ENCODE results near the gene GPI.
A peak's percentile ranks its signal among the peaks of the same experiment; 100 is the strongest.

The GPI gene

DNA sequence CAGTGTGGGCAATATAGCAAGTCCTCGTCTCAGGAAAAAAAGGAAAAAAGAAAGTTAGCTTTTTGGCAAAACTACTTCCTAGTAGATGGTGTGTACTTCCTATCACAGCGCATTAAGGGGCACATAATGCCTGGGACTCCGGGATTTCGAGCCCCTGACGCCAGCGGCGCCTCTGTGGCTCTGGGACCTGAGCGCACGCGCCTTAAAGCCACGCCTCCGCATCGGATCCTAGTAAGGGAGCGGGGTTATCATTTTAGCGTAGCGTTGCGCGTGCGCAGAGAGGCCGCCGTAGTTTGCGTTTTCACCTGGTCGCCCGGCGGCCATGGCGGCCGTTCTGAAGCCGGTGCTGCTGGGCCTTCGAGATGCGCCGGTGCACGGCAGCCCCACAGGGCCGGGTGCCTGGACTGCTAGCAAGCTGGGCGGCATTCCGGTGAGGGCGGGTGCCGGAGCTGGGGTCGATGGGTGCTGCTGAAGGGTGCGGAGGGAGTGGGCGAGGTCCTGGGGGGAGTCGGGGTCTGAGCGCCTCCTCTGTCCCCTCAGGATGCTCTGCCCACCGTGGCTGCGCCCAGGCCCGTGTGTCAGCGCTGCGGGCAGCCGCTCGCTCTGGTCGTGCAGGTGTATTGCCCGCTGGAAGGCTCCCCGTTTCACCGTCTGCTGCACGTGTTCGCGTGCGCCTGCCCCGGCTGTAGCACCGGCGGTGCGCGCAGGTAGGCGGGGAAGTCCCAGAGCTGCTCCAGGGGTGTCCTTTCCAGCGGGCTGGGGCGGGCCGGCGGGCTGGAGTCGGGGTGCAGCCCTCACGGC lies 39.3 kb downstream of the GPI start, which contains the start of gene PDCD2L:
Gene PDCD2L (plus strand): TSS at position 291 of the 801 bp plus-strand sequence. CDS start 32 bp downstream, at position 323.
- peak; percentile 91 for DNase-seq (ENCODE audit: low read depth)

DNA sequence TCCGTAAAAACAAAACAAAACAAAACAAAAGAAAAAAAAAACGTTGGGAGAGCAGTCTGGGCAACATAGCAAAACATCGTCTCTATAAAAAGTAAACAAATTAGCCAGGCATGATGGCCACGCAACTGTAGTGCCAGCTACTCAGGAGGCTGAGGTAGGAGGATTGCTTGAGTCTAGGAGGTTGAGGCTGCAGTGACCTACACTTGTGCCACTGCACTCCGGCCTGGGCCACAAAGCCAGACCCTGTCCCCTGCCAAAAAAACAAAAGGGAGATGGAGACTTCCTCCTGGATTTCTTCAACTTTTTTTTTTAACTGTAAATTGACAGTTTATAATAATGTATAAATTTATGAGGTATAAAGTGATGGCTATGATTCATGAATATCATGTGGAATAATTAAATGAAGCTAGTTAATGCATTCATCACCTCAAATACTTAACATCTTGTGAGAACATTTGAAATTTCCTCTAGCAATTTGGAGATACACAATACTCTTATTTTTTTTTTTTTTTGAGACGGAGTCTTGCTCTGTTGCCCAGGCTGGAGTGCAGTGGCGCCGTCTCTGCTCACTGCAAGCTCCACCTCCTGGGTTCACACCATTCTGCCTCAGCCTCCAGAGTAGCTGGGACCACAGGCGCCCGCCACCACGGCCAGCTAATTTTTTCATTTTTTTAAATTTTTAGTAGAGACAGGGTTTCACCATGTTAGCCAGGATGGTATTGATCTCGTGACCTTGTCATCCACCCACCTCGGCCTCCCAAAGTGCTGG lies 41.1 kb downstream of the GPI start:
- no peak for DNase-seq (ENCODE audit: low read depth)

DNA sequence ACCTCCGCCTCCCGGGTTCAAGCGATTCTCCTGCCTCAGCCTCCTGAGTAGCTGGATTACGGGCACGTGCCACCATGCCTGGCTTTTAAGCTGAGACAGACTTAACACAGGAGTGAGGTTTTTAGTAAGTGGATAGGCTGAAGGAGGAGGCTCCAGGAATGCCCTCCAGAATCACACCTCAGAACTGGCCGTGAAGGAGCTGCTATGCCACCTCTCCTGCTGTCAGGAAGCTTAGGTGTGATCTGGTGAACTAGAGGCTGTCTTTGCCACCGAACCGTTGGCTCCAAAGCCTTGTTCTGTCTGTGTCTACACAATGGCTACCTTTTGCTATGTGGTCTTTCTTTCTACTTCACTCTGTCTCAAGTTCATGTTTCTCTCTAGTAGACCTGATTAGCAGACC lies 43.4 kb downstream of the GPI start:
- DNase-seq (ENCODE audit: low read depth) = no peak

DNA sequence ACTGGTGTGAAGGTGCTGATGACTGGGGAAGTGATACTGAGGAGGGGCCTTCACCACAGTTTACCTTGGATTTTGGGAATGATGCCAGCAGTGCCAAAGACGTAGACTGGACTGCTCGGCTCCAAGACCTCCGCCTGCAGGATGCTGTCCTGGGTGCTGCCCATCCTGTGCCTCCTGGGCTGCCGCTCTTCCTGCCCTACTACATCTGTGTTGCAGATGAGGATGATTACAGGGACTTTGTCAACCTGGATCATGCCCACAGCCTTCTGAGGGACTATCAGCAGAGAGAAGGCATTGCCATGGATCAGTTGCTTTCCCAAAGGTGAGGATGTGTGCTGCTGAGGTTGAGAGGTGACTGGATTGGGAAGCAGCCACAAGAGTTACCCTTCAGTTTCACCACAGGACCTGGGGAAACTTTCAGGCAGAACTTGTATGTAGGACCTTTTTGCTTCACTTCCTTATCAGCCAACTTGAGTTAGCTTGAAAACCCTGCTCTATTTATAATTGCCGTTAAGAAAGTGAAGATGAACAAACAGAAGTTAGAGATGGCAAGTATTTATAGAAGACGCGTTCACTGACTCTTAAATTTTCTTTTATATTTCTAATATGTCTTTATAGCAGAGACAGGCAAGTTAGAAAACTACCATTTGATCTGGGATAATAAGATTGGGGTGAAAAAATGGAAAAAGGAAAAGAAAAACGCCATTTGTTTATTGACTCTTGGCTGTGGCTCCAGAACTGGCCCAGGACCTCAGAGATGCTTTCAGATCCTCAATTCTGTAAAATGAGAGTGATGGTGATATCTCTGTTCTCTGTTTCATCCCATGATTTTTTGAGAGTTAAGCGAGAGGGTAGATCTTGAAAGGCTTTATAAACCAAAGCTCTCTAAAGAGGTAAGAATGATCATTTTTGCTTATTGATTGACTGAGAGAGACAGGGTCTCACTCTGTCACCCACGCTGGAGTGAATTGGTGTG lies 44.5 kb downstream of the GPI start:
- no peak for DNase-seq (ENCODE audit: low read depth)

DNA sequence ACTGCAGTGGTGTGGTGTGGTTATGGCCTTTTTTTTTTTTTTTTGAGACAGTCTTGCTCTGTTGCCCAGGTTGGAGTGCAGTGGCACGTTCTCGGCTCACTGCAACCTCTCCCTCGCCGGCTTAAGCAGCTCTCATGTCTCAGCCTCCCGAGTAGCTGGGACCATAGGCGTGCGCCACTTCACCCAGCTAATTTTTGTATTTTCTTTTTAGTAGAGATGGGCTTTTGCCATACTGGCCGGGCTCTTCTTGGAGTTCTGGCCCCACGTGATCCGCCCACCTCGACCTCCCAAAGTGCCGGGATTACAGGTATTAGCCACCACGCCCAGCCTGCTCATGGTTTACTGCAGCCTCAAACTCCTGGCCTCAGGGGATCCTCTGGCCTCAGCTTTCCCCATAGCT lies 46.2 kb downstream of the GPI start:
- no peak for DNase-seq (ENCODE audit: low read depth)

DNA sequence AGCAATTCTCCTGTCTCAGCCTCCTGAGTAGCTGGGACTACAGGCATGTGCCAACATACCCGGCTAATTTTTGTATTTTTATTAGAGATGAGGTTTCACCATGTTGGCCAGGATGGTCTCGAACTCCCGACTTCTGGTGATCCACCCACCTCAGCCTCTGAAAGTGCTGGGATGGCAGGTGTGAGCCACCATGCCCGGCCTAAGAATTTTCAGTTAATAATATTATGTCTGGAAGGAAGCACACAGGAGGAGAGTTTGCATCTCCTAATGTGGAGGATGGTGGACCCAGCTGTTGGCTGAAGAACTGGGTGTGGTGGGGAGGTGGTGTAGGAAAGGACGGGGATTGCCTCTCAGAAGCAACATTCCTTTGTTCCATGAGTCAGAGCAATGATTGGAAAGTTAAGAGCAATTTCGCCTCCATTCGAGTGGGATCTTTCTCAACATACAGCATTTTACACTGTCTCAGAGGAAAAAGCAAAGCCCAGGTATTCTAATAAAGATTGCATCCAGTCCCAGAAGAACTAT lies 51.1 kb downstream of the GPI start:
- DNase-seq (ENCODE audit: low read depth) = no peak

DNA sequence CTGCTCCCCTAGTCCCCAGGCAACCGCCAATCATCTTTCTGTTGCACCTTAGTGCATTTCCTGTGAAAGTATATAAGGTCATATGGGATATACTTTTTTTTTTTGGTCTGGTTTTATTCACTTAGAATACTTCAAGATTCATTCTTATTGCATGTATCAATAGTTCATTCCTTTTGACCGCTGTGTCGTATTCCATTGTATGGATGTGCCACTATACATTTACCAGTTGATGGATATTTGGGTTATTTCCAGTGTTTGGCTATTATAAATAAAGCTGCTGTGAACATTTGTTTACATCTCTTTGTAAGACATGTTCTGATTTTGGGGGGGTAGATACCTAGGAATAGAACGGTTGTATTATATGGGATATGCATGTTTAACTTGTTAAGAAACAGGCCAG lies 53.3 kb downstream of the GPI start:
- no peak for DNase-seq (ENCODE audit: low read depth)

DNA sequence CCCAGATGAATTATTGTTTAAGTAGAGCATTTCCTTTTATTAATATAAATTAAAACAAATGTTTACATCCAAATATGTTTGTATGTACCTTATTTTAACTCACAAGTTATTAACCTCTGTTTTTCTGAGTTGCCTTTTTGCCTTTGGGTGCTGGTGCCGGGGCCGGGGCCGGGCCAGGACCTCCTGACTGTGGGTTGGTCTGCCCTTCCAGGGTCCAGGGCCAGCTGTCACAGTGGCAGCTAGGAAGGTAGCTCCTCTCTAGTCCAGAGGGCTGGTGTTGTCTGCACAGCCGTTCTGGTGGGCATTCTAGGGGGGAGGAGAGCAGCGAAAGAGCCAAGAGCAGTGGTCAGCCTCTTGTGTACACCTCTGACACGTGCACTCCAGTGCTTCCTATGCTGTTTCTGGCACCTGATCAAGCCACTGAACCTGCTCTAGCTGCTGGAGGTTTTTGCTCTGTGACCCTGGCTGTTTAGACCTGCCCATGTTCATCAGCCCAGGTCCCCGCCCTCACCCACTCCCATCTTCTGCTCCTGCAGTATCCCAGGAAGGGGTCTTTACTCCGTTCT lies 61.2 kb downstream of the GPI start:
- no peak for DNase-seq (ENCODE audit: low read depth)

DNA sequence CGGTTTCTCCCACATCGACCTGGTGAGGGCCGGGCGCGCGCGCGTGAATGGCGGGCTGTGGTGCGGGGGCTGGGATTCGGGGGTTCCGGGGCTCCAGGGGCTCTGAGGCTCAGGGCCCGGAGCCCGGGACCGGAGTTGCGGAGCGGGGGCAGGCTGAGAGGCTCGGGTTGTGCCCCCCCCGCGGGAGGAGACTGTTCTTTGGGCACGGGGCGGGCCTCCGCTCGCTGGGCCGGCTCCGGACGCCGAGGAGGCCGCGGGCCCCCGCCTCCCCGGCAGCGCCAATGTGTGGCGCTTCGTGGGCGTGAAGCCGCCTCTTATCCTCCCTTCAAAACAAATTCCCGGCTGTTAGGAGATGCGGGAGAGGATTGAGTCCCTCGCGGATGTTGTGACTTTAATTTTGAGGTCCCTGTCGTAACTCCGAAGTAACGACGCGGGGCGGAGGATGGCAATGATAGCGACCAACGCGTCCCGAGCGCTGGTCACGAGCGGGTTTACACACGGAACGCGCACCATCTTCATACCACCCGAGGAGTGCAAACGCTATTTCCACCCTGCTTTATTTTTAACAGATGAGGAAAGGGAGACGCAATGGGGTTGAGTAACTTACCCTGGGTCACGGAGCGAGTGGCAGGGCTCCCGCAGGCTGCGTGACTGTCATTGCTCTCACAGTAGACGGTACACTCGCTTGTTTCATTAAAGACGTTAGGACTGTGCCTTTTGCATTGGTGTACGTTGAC lies 63.7 kb downstream of the GPI start:
- DNase-seq (ENCODE audit: low read depth) = peak; percentile 3

DNA sequence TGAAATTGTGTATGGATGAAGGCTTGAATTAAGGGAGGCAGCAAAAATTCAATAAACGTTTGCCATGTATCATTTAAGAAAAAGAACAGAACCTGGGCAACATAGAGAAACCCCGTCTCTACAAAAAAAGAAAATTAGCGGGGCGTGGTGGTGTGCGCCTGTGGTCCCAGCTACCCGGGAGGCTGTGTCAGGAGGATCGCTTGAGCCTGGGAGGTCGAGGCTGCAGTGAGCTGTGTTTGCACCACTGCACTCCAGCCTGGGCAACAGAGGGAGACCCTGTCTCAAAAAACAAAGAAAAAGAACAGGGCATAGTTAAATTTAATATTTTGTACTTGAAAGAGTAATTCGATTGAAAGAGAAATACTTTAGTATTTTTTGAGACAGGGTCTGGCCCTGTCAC lies 64.6 kb downstream of the GPI start:
- DNase-seq (ENCODE audit: low read depth) = no peak

DNA sequence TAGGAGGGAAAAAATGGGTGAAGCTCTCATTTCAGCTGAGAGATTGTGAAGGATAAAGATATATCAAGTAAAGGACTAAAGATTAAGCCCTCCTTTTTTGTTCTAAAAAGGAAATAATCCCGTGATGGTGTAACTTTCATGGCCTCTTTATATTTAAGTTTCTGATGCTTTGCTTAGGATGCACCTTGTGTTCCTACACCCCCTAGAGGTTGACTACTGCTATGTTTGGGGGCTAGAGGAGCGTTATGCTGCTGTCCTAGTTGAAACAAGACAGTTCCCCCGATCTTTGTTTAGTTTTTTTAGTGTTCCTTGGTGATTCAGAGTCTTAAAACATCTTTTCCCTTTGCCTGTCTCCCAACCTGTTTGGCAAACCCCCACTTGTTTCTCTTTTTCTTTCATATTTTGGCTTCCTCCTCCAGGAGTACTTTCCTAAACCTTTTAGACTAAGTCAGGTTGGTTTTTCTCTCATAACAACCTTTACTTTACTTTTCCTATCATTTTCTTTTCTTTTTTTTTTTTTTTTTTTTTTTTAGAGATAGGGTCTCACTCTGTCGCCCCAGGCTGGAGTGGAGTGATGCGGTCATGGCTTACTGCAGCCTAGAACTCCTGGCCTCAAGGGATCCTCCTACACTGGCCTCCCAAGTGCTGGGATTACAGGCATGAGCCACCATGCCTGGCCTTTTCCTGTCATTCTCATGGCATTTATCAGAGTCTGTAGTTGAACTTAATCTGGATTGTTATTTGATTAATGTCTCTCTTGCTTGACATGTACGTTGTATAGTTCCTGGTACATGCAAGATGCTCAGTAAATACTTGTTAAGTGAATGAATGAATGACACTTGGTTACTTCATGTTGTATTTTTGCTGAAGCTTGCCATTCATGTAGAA lies 66.0 kb downstream of the GPI start:
- peak; percentile 23 for DNase-seq (ENCODE audit: low read depth)

DNA sequence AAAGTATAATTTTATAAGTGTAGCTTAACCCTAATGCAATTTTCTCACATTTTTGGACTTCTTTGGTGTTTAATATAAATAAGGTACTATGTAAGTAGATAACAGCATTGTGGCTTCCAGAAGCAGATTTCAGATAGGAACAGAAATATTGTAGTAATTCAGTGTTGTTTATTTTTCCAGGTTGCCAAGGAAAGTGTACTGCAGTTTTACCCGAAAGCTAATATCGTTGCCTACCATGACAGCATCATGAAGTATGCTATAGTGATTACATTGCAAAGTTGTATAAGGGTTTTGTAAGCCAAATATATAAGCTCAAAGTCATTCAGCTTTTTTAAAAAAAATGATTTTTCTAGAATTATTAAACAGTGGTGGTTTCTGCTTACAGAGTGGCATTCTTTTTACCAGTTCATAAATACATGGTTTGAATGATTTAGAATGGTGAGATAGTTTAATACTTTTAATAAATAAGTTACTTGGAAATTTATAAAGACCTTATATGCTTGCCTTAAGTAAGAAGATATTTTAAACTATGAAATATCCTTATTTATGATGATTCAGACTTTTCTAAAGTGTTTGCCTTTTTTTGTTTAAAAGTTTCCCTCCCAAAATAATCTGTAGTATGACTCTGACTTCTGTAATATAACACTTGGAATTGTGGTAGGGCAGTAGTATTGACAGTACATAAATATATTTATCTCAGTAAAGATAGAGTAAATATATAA lies 66.8 kb downstream of the GPI start:
- no peak for DNase-seq (ENCODE audit: low read depth)

DNA sequence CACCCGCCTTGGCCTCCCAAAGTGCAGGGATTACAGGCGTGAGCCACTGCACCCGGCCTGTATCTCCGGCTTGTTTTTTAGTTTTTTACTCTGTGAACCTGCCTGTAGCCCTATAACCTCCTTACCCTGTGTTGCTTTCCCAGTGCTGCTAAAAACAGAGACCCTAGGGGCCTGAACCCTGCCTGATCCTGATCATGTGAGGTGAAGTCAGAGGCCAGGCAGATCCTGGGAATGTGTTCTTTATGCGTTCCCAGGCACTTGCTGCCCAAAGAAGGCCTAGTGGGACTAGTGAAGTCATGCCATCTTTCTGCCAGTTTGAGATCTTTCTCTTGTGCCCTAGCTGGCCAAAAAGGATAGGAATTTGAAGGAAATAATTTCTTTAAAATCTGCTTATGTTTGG lies 67.8 kb downstream of the GPI start:
- DNase-seq (ENCODE audit: low read depth) = no peak

DNA sequence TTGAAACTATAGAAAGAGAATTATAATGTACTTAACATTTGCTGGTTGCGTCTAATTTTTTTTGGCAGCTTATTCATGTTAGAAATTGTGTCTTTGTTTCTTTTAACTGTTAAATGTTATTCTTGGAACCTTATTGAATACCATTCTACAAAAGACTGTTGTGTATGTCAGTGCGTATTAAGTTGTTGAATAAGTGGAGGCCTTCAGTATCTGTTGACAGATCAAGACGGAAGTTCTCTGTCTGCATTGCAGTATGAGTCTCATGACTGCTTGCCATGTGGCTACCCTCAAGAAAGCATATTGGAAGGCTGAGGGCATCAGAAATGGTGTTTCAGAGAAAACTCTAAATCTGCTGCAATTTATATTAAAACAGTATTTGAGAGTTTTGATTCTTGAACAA lies 71.7 kb downstream of the GPI start:
- no peak for DNase-seq (ENCODE audit: low read depth)

DNA sequence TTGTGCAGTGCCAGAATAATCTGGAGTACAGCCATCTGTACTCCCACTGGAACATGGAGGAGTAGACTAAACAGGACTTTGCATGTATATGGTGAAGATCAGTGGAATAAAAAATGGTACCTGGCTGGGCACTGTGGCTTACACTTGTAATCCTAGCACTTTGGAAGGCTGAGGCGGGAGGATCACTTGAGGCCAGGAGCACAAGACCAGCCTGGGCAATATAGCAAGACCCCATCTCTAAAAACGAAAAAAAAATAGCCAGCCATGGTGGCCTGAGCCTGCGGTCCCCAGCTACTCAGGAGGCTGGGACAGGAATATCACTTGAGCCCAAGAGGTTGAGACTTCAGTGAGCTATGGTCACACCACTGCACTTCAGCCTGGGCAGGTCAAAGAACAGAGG lies 83.2 kb downstream of the GPI start:
- no peak for DNase-seq (ENCODE audit: low read depth)

Measured in stimulated activated CD4-positive, alpha-beta T cell treated with anti-CD3 and anti-CD28 coated beads, Interleukin-2, amount 100 ng/mL, for 4 hours (primary cell).